Endothelial cell of umbilical vein (primary cell): ENCODE results near the gene RPS6KA5. TPM values are rescaled to one million over a fixed set of nuclear protein-coding genes. Genes with fewer than 3 reads are reported as not detected.
A peak's percentile ranks its signal among the peaks of the same experiment; 100 is the strongest.

ENCODE experiments used
- BruUV-seq: library from RNA; stranded (reverse); fragments of 400-500 nt; replicated peaks from 2 replicates; lab custom pipeline; 2021; lab: Mats Ljungman, UMichigan
- CTCF ChIA-PET: fragments of 300-600, 350-600 bp; sonication (Branson Sonifier 250); formaldehyde crosslinking; loops from one replicate; lab custom pipeline; 2021; ENCODE audit warnings: antibody characterized with exemption, inconsistent platforms; lab: Charles Lee
- POLR2A ChIA-PET: fragments of 300-600, 350-600 bp; sonication (Branson Sonifier 250); formaldehyde crosslinking; loops from one replicate; lab custom pipeline; 2021; ENCODE audit warnings: antibody characterized with exemption, inconsistent platforms; lab: Charles Lee
- DNase-seq: peaks from one replicate; pipeline ENCODE4 v3.0.0-alpha.2; 2011; ENCODE audit warnings: low read depth, low spot score
- FAIRE-seq: peaks from 2 replicates; lab custom pipeline; 2011; peaks lifted over from hg19 to GRCh38; lab: Jason Lieb, UNC
- H2AFZ ChIP-seq: 2 replicates; pipeline ENCODE4 v1.6.0; 2012; ENCODE audit warnings: low read depth, low read length, control low read depth, inconsistent platforms
- H3K27ac ChIP-seq: 2 replicates; pipeline ENCODE4 v1.5.1; 2011; ENCODE audit warnings: low read depth, mild to moderate bottlenecking, control low read depth, low read length, moderate library complexity; ENCODE audit not compliant: insufficient read depth
- H3K27me3 ChIP-seq, 2 experiments: 2 replicates each; pipeline versions ENCODE4 v1.6.0 to v1.6.1; 2011; ENCODE audit warnings: low read length in 2 of 2, mixed read lengths in 1 of 2; ENCODE audit not compliant: control insufficient read depth in 2 of 2, insufficient read depth in 2 of 2
- H3K36me3 ChIP-seq, 2 experiments: 2 replicates in 1 of 2; 3 replicates in 1 of 2; pipeline ENCODE4 v1.5.1; 2011; ENCODE audit warnings: low read length in 2 of 2, mild to moderate bottlenecking in 1 of 2, moderate library complexity in 1 of 2; ENCODE audit not compliant: control insufficient read depth in 2 of 2, insufficient read depth in 2 of 2; ENCODE audit errors: extremely low read depth in 1 of 2
- H3K4me1 ChIP-seq: 3 replicates; pipeline ENCODE4 v1.5.1; 2011; ENCODE audit warnings: mild to moderate bottlenecking, low read length; ENCODE audit not compliant: control insufficient read depth, insufficient read depth; ENCODE audit errors: extremely low read depth
- H3K4me2 ChIP-seq: 2 replicates; pipeline ENCODE4 v1.6.1; 2011; ENCODE audit warnings: low read length, control low read depth, mixed read lengths; ENCODE audit not compliant: insufficient read depth
- H3K4me3 ChIP-seq, 3 experiments: fragments of 200-600 bp in 1 of 3; sonication (generic), shearing (Covaris generic) in 1 of 3; replicated peaks in 1 of 3; 2 replicates each; pipeline ENCODE4 v1.5.1; 2011 to 2016; ENCODE audit warnings: control low read depth in 3 of 3, low read length in 3 of 3, mild to moderate bottlenecking in 2 of 3, inconsistent platforms in 1 of 3, low read depth in 1 of 3, moderate library complexity in 1 of 3; ENCODE audit not compliant: insufficient read depth in 1 of 3
- H3K79me2 ChIP-seq: 2 replicates; pipeline ENCODE4 v1.6.0; 2012; ENCODE audit warnings: low read length, inconsistent platforms; ENCODE audit not compliant: control insufficient read depth, insufficient read depth
- H3K9ac ChIP-seq: replicated peaks from 2 replicates; pipeline ENCODE3; 2011; ENCODE audit warnings: low read length, control low read depth; ENCODE audit not compliant: insufficient read depth; ENCODE audit errors: extremely low read depth
- H3K9me1 ChIP-seq: replicated peaks from 3 replicates; pipeline ENCODE4 v1.6.0; 2011; ENCODE audit warnings: mild to moderate bottlenecking, low read length; ENCODE audit not compliant: control insufficient read depth, insufficient read depth; ENCODE audit errors: extremely low read depth
- H3K9me3 ChIP-seq: replicated peaks from 2 replicates; pipeline ENCODE4 v1.5.1; 2012; ENCODE audit warnings: low read length, inconsistent platforms; ENCODE audit not compliant: control insufficient read depth, insufficient read depth
- H4K20me1 ChIP-seq: replicated peaks from 2 replicates; pipeline ENCODE3; 2011; ENCODE audit warnings: mild to moderate bottlenecking, low read length; ENCODE audit not compliant: control insufficient read depth, insufficient read depth; ENCODE audit errors: extremely low read depth
- EZH2 ChIP-seq: IDR thresholded peaks from 2 replicates; pipeline ENCODE4 v1.6.1; 2012; ENCODE audit warnings: borderline replicate concordance, low read depth, mild to moderate bottlenecking, moderate library complexity, low read length, inconsistent platforms; ENCODE audit not compliant: severe bottlenecking
- FOS ChIP-seq: IDR thresholded peaks from 2 replicates; pipeline ENCODE4 v1.6.1; 2011; ENCODE audit warnings: mild to moderate bottlenecking, low read length, moderate library complexity, borderline replicate concordance; ENCODE audit not compliant: insufficient read depth
- GATA2 ChIP-seq: IDR thresholded peaks from 2 replicates; pipeline ENCODE4 v1.7.0; 2011; ENCODE audit warnings: low read depth, mild to moderate bottlenecking, moderate library complexity, mixed read lengths, low read length; ENCODE audit not compliant: insufficient read length, insufficient read depth
- JUN ChIP-seq: IDR thresholded peaks from 2 replicates; pipeline ENCODE4 v1.6.1; 2011; ENCODE audit warnings: borderline replicate concordance, low read depth; ENCODE audit not compliant: insufficient read length, insufficient read depth
- MYC ChIP-seq: IDR thresholded peaks from one replicate; pipeline ENCODE4 v1.6.1; 2011; ENCODE audit warnings: mild to moderate bottlenecking, low read depth, low read length
- POLR2A ChIP-seq: IDR thresholded peaks from 2 replicates; pipeline ENCODE4 v1.6.1; 2012; ENCODE audit warnings: low read depth, mild to moderate bottlenecking, control low read depth, low read length
- POLR2AphosphoS5 ChIP-seq: IDR thresholded peaks from 2 replicates; pipeline ENCODE4 v1.6.1; 2012; ENCODE audit warnings: low read depth, mild to moderate bottlenecking, control low read depth, low read length, moderate library complexity; ENCODE audit not compliant: insufficient read depth
- dilution Hi-C: fragments of 300-500 bp; cut with MboI; formaldehyde crosslinking; loops from one replicate; pipeline ENCODE4 v1.15.0; 2019; ENCODE audit warnings: low sequenced_read_pairs; ENCODE audit not compliant: extremely low pct_ligation_motif_present
- intact Hi-C: fragments of 100-400 bp; cut with micrococcal nuclease; formaldehyde crosslinking; loops from one replicate; pipeline ENCODE4 v1.10.0; 2022
- polyA plus RNA-seq, 4 experiments: library from polyadenylated mRNA; depleted of rRNA in 3 of 4; stranded (reverse) in 3 of 4; unstranded in 1 of 4; fragments of >200 nt; gene quantifications; 2 replicates each; pipeline versions ENCODE4 v1.2.1 to v1.2.3, GENCODE V29; 2011 to 2012; ENCODE audit warnings: missing spikeins in 1 of 4
- total RNA-seq: library from RNA; stranded (reverse); gene quantifications from 2 replicates; pipeline ENCODE4 v1.2.3, GENCODE V29; 2021
- TF ChIP-seq, protein P1 (sequence below): IDR thresholded peaks from 2 replicates; pipeline ENCODE4 v1.6.1; 2011; ENCODE audit not compliant: insufficient read depth, insufficient read length
- TF ChIP-seq, protein P2 (sequence below), 2 donors: IDR thresholded peaks; 1 replicate in 1 of 2; 2 replicates in 1 of 2; pipeline ENCODE4 v1.5.1; 2011; ENCODE audit warnings: low read length in 2 of 2, mild to moderate bottlenecking in 2 of 2, moderate library complexity in 2 of 2, control low read depth in 1 of 2, inconsistent platforms in 1 of 2, low read depth in 1 of 2; ENCODE audit not compliant: insufficient read depth in 1 of 2; ENCODE audit errors: extremely low read depth in 1 of 2

RPS6KA5 gene
- total and polyA plus RNA-seq, 2 donors (not counting 3 experiments of a cell fraction or from before 2014, with no cell fraction given), result 2.9 to 5.4 TPM

DNA sequence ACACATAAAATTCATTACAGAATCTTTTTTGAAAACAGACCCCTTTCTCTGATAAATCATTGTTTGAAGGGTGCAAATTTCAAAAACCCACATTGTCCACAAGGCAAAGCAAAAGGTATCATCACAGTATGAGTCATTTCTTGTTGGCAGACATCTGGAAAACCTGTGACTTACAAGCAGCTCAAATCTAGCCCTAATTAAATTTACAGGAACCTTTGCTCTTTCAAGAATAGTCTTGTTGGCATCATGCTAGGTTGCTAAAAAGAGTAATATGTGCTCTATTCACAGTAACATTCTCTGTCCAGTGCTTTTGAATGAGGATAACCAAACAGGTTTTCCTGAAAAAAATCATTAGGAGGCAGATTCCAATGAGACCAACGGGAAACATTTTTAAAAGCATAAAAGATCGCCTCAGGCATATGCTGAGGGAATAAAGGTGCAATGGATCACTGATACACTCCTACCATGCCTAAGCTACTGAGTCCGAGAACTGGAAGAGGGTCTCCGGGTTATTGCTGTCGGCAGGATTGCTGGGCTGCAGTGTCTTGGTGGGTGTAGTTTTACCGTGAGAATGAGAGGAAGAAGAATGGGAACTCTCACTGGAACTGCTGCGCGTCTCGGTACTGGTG lies 188.7 kb downstream of the RPS6KA5 start:
- H3K4me3 ChIP-seq, result no peak overlapping the region
- FAIRE-seq, result no peak
- no peak for TF ChIP-seq MYC
- TF ChIP-seq JUN, result peak; percentile 51
- peak; percentile 46 for TF ChIP-seq FOS
- no peak for TF ChIP-seq GATA2
- no peak for TF ChIP-seq EZH2
- no peak for TF ChIP-seq POLR2A
- TF ChIP-seq POLR2AphosphoS5, result no peak
- TF ChIP-seq, protein P1, sequence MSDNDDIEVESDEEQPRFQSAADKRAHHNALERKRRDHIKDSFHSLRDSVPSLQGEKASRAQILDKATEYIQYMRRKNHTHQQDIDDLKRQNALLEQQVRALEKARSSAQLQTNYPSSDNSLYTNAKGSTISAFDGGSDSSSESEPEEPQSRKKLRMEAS, result no peak
- TF ChIP-seq, protein P2, sequence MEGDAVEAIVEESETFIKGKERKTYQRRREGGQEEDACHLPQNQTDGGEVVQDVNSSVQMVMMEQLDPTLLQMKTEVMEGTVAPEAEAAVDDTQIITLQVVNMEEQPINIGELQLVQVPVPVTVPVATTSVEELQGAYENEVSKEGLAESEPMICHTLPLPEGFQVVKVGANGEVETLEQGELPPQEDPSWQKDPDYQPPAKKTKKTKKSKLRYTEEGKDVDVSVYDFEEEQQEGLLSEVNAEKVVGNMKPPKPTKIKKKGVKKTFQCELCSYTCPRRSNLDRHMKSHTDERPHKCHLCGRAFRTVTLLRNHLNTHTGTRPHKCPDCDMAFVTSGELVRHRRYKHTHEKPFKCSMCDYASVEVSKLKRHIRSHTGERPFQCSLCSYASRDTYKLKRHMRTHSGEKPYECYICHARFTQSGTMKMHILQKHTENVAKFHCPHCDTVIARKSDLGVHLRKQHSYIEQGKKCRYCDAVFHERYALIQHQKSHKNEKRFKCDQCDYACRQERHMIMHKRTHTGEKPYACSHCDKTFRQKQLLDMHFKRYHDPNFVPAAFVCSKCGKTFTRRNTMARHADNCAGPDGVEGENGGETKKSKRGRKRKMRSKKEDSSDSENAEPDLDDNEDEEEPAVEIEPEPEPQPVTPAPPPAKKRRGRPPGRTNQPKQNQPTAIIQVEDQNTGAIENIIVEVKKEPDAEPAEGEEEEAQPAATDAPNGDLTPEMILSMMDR (IDR thresholded peaks at IDR 0.05; ENCODE audit: extremely low read depth in 1 of 2, insufficient read depth in 1 of 2, low read depth in 1 of 2, low read length in 2 of 2), result no peak
- H3K9me3 ChIP-seq, result no peaks in the 10 kb centered on the region
- no peak overlapping the region for H3K9ac ChIP-seq
- no peaks in the 10 kb centered on the region for H3K9me1 ChIP-seq
- DNase-seq, result peak; percentile 30
- no TSS peak for BruUV-seq
- no peaks in the 10 kb centered on the region for H3K36me3 ChIP-seq
- H3K4me2 ChIP-seq, result no peak overlapping the region
- H4K20me1 ChIP-seq, result no peaks in the 10 kb centered on the region
- intact Hi-C loops, result no loop called here
- no peak overlapping the region for H3K27ac ChIP-seq
- ChIA-PET CTCF (interaction anchor here (0.7 to 1.0 kb wide), 2 partner anchors 31 to 157 kb away, joined by 3 read pairs; no protein-coding TSS in a partner anchor), POLR2A (no interaction called here)
- peaks cover 5% of the 10 kb centered on the region for H3K4me1 ChIP-seq
- dilution Hi-C loops, result no loop called here
- H3K79me2 ChIP-seq, result no peaks in the 10 kb centered on the region
- H3K27me3 ChIP-seq, result no peaks in the 10 kb centered on the region
- H2AFZ ChIP-seq, result no peak overlapping the region
